ENCODE measurements around the gene TRAPPC14. TPM values are rescaled to one million over a fixed set of nuclear protein-coding genes. Genes with fewer than 3 reads are reported as not detected.
A peak's percentile ranks its signal among the peaks of the same experiment; 100 is the strongest.

The TRAPPC14 gene
- total and polyA plus RNA-seq, 9 of the 15 experiments (the other 6 are each of a cell fraction or from before 2014, with no cell fraction given) = 0.42 to 45.9 (median 18.2) TPM

GRCh38 chr7:100157334-100158228 is 942 bp downstream of the TRAPPC14 start (continued):
- peak; percentile 47; the same call in 1 of the 2 replicates for TF ChIP-seq SMARCC2 (IDR thresholded peaks at IDR 0.05; ENCODE audit: low read depth)
- no peak for TF ChIP-seq CHCHD3 (CRISPR knock-in tag; IDR thresholded peaks at IDR 0.05)
- TF ChIP-seq CBFA2T2 (conservative IDR thresholded peaks at IDR 0.05) = peak; percentile 55
- TF ChIP-seq, protein P1, sequence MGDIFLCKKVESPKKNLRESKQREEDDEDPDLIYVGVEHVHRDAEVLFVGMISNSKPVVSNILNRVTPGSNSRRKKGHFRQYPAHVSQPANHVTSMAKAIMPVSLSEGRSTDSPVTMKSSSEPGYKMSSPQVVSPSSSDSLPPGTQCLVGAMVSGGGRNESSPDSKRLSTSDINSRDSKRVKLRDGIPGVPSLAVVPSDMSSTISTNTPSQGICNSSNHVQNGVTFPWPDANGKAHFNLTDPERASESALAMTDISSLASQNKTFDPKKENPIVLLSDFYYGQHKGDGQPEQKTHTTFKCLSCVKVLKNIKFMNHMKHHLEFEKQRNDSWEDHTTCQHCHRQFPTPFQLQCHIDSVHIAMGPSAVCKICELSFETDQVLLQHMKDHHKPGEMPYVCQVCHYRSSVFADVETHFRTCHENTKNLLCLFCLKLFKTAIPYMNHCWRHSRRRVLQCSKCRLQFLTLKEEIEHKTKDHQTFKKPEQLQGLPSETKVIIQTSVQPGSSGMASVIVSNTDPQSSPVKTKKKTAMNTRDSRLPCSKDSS (IDR thresholded peaks at IDR 0.05; ENCODE audit: low read depth, partially characterized antibody) = no peak
- TF ChIP-seq MTA1 (IDR thresholded peaks at IDR 0.05; ENCODE audit: borderline replicate concordance) = peak; percentile 74
- 0 out of 2 replicates have a peak, but pooled peaks have one; percentile 27 for TF ChIP-seq RUNX1 (IDR thresholded peaks at IDR 0.05; ENCODE audit: low read depth)
- no peak for TF ChIP-seq FOXM1 (IDR thresholded peaks at IDR 0.05; ENCODE audit: low read depth)
- no peak for TF ChIP-seq FOXM1 (CRISPR knock-in tag; IDR thresholded peaks at IDR 0.05; ENCODE audit: low read depth)
- peak; percentile 77 for TF ChIP-seq ARID1B (IDR thresholded peaks at IDR 0.05)
- TF ChIP-seq HBP1 (CRISPR knock-in tag; IDR thresholded peaks at IDR 0.05) = 0 out of 2 replicates have a peak, but pooled peaks have one; percentile 26
- 0 out of 2 replicates have a peak, but pooled peaks have one; percentile 60 for TF ChIP-seq ZNF511 (CRISPR knock-in tag; IDR thresholded peaks at IDR 0.05)
- TF ChIP-seq DPF2 (IDR thresholded peaks at IDR 0.05) = peak; percentile 88
- TF ChIP-seq PCBP1 (IDR thresholded peaks at IDR 0.05; ENCODE audit: low read depth, low read length, poor library complexity, severe bottlenecking) = no peak
- no peak for TF ChIP-seq ZNF830 (CRISPR knock-in tag; IDR thresholded peaks at IDR 0.05)
- TF ChIP-seq ZNF232 (CRISPR knock-in tag; IDR thresholded peaks at IDR 0.05) = peak; percentile 90
- TF ChIP-seq, protein P2, sequence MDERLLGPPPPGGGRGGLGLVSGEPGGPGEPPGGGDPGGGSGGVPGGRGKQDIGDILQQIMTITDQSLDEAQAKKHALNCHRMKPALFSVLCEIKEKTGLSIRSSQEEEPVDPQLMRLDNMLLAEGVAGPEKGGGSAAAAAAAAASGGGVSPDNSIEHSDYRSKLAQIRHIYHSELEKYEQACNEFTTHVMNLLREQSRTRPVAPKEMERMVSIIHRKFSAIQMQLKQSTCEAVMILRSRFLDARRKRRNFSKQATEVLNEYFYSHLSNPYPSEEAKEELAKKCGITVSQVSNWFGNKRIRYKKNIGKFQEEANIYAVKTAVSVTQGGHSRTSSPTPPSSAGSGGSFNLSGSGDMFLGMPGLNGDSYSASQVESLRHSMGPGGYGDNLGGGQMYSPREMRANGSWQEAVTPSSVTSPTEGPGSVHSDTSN (CRISPR knock-in tag; IDR thresholded peaks at IDR 0.05; ENCODE audit: low read depth) = no peak
- TF ChIP-seq, protein P2 (tag; conservative IDR thresholded peaks at IDR 0.05; ENCODE audit: low read depth) = peak; percentile 44; the same call in 1 of the 2 replicates
- TF ChIP-seq TBP (optimal IDR thresholded peaks at IDR 0.05; ENCODE audit: low read depth, low read length) = no peak
- TF ChIP-seq, protein P3, sequence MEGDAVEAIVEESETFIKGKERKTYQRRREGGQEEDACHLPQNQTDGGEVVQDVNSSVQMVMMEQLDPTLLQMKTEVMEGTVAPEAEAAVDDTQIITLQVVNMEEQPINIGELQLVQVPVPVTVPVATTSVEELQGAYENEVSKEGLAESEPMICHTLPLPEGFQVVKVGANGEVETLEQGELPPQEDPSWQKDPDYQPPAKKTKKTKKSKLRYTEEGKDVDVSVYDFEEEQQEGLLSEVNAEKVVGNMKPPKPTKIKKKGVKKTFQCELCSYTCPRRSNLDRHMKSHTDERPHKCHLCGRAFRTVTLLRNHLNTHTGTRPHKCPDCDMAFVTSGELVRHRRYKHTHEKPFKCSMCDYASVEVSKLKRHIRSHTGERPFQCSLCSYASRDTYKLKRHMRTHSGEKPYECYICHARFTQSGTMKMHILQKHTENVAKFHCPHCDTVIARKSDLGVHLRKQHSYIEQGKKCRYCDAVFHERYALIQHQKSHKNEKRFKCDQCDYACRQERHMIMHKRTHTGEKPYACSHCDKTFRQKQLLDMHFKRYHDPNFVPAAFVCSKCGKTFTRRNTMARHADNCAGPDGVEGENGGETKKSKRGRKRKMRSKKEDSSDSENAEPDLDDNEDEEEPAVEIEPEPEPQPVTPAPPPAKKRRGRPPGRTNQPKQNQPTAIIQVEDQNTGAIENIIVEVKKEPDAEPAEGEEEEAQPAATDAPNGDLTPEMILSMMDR (IDR thresholded peaks at IDR 0.05 in 2 of 3, conservative IDR thresholded peaks at IDR 0.05 in 1 of 3; ENCODE audit: insufficient read depth in 2 of 3, low read depth in 1 of 3, low read length in 3 of 3) = peak; percentile 66 to 81 (median 66)
- peak; percentile 39 for TF ChIP-seq NEUROD1 (IDR thresholded peaks at IDR 0.05; ENCODE audit: borderline replicate concordance, low read depth, low read length, partially characterized antibody)
